T1000 (cell line): ENCODE measurements around the gene ZNF672.

Source experiments
- DNase-seq: peaks from one replicate; lab custom pipeline; 2025; ENCODE audit warnings: mixed read lengths; lab: John Stamatoyannopoulos, UW

ZNF672 gene

GRCh38 chr1:248890549-248891498 is 52.8 kb downstream of the ZNF672 start:
- no peak for DNase-seq

- DNase-seq, result no peak
These were observed 53.7 kb downstream of the ZNF672 start for GRCh38 chr1:248891758-248892157.

- no peak for DNase-seq
These were observed 54.6 kb downstream of the ZNF672 start for GRCh38 chr1:248892590-248892989.

GRCh38 chr1:248894837-248895236 is 56.8 kb downstream of the ZNF672 start:
- DNase-seq, result no peak

- no peak for DNase-seq
These were observed 59.7 kb downstream of the ZNF672 start for GRCh38 chr1:248897412-248898337.
